Fibroblast of lung (primary cell): ENCODE data around the gene PAPPA. TPM values are rescaled to one million over a fixed set of nuclear protein-coding genes. Genes with fewer than 3 reads are reported as not detected.

Source experiments
- DNase-seq, 2 donors: peaks; one replicate each; pipeline versions ENCODE4 v3.0.0 to v3.0.0-alpha.2; 2010; ENCODE audit warnings: low read depth in 2 of 2
- H2AFZ ChIP-seq: 2 replicates; pipeline ENCODE4 v1.5.1; 2012; ENCODE audit warnings: low read length, control low read depth, inconsistent platforms
- H3K27ac ChIP-seq: 2 replicates; pipeline ENCODE4 v1.5.1; 2011; ENCODE audit warnings: low read length, control low read depth; ENCODE audit not compliant: insufficient read depth
- H3K27me3 ChIP-seq: 2 replicates; pipeline ENCODE4 v1.5.1; 2011; ENCODE audit warnings: mild to moderate bottlenecking, low read length; ENCODE audit not compliant: control insufficient read depth, insufficient read depth
- H3K36me3 ChIP-seq: 2 replicates; pipeline ENCODE4 v1.5.1; 2011; ENCODE audit warnings: low read length; ENCODE audit not compliant: control insufficient read depth, insufficient read depth
- H3K4me1 ChIP-seq: 2 replicates; pipeline ENCODE4 v1.5.1; 2011; ENCODE audit warnings: low read length; ENCODE audit not compliant: control insufficient read depth, insufficient read depth; ENCODE audit errors: extremely low read depth
- H3K4me2 ChIP-seq: 2 replicates; pipeline ENCODE4 v1.5.1; 2011; ENCODE audit warnings: low read length, control low read depth; ENCODE audit not compliant: insufficient read depth; ENCODE audit errors: extremely low read depth
- H3K4me3 ChIP-seq, 4 experiments: fragments of 200-600 bp in 1 of 4; sonication (generic) in 1 of 4; replicated peaks in 1 of 4; 2 replicates each; pipeline ENCODE4 v1.5.1; 2011 to 2016; ENCODE audit warnings: low read length in 4 of 4, low read depth in 3 of 4, mild to moderate bottlenecking in 3 of 4, control low read depth in 2 of 4, inconsistent platforms in 1 of 4, mixed read lengths in 1 of 4; ENCODE audit not compliant: insufficient read depth in 1 of 4; ENCODE audit errors: control extremely low read depth in 1 of 4
- H3K79me2 ChIP-seq: 2 replicates; pipeline ENCODE4 v1.5.1; 2012; ENCODE audit warnings: mild to moderate bottlenecking, low read length, inconsistent platforms; ENCODE audit not compliant: control insufficient read depth, insufficient read depth
- H3K9ac ChIP-seq: 2 replicates; pipeline ENCODE4 v1.5.1; 2011; ENCODE audit warnings: mild to moderate bottlenecking, low read length, control low read depth; ENCODE audit not compliant: insufficient read depth
- H3K9me3 ChIP-seq: 2 replicates; pipeline ENCODE4 v1.5.1; 2012; ENCODE audit warnings: low read depth, low read length; ENCODE audit not compliant: control insufficient read depth, insufficient read depth
- H4K20me1 ChIP-seq: 2 replicates; pipeline ENCODE4 v1.5.1; 2011; ENCODE audit warnings: low read length; ENCODE audit not compliant: control insufficient read depth, insufficient read depth; ENCODE audit errors: extremely low read depth
- EZH2 ChIP-seq: IDR thresholded peaks from 2 replicates; pipeline ENCODE4 v1.5.1; 2012; ENCODE audit warnings: low read length, control low read depth, mild to moderate bottlenecking; ENCODE audit errors: missing control alignments
- polyA plus RNA-seq, 2 donors: library from polyadenylated mRNA; depleted of rRNA in 1 of 2; stranded (reverse) in 1 of 2; unstranded in 1 of 2; fragments of >200 nt; gene quantifications; 2 replicates each; pipeline ENCODE4 v1.2.1, GENCODE V29; 2011 to 2012; ENCODE audit warnings: missing spikeins in 1 of 2
- total RNA-seq: library from RNA; depleted of rRNA; stranded (reverse); fragments of >200 nt; gene quantifications from 2 replicates; pipeline ENCODE4 v1.2.1, GENCODE V29; 2014
- TF ChIP-seq, protein P1 (sequence below), 2 donors: IDR thresholded peaks in 1 of 2; conservative IDR thresholded peaks in 1 of 2; 1 replicate in 1 of 2; 2 replicates in 1 of 2; pipeline ENCODE4 v1.5.1; 2011 to 2012; ENCODE audit warnings: low read length in 2 of 2, control low read depth in 1 of 2, inconsistent platforms in 1 of 2, low read depth in 1 of 2, mild to moderate bottlenecking in 1 of 2

Gene PAPPA
- total and polyA plus RNA-seq, 2 donors (not counting 1 experiment from before 2014, with no cell fraction given) = 8.8 to 45.7 TPM

DNA sequence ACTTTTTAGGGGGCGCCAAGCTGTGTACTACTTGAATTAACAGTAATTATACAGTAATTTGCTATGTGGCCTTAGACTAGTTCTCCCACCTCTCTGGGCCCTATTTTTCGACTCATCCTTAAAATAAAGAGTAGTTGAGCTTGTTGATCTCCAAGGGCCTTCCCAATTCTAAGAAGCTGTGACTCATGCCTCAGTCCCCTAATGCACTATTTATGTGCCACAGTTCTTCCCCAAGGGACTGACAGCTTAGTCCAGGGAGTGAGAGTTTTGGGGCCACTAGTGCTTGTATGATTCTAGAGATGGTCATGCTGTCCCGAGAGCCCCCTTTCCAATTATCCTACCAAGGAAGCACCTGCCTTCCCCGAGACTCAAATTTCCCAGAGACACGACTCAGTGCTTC is 149.7 kb downstream of the PAPPA start:
- DNase-seq = no peak

DNA sequence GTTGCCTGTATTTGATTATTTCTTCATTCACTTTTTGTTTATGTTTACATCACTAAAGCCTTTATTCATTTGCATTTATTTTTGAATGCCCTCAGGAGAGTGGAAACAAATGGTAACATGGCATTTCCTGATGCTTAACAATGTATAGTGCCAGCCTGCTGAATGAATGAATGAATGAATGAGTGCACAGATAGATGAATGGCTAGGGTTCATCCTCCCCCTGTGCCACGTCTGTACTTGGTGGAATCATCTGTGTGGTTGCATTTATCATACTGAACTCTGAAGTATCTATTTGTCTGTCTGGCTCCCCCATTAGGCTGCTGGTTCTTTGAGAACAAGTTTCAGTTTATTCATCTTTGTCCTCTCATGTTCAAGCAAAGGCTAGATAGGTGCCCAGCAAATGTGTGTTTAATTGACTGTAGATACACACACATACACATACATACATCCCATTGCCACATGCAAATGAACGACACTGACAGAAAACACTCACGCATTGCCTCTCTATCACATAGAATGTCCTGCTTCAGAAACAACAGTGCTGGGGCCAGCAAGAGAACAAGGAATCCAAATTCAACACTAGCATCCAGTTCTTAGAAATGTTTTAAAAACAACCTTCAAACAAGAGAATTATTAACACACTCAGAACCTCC is 150.4 kb downstream of the PAPPA start:
- Histone ChIP-seq H4K20me1 (no peaks in the 10 kb centered on the region), H2AFZ (no peak overlapping the region), H3K9me3 (no peaks in the 10 kb centered on the region), H3K36me3 (no peaks in the 10 kb centered on the region), H3K4me3 (no peak overlapping the region), H3K4me2 (no peak overlapping the region), H3K9ac (no peak overlapping the region), H3K4me1 (no peaks in the 10 kb centered on the region), H3K79me2 (no peaks in the 10 kb centered on the region), H3K27me3 (no peaks in the 10 kb centered on the region), H3K27ac (no peak overlapping the region)
- no peak for DNase-seq
- TF ChIP-seq EZH2 = no peak
- TF ChIP-seq, protein P1, sequence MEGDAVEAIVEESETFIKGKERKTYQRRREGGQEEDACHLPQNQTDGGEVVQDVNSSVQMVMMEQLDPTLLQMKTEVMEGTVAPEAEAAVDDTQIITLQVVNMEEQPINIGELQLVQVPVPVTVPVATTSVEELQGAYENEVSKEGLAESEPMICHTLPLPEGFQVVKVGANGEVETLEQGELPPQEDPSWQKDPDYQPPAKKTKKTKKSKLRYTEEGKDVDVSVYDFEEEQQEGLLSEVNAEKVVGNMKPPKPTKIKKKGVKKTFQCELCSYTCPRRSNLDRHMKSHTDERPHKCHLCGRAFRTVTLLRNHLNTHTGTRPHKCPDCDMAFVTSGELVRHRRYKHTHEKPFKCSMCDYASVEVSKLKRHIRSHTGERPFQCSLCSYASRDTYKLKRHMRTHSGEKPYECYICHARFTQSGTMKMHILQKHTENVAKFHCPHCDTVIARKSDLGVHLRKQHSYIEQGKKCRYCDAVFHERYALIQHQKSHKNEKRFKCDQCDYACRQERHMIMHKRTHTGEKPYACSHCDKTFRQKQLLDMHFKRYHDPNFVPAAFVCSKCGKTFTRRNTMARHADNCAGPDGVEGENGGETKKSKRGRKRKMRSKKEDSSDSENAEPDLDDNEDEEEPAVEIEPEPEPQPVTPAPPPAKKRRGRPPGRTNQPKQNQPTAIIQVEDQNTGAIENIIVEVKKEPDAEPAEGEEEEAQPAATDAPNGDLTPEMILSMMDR (conservative IDR thresholded peaks at IDR 0.05 in 1 of 2, IDR thresholded peaks at IDR 0.05 in 1 of 2; ENCODE audit: low read depth in 1 of 2, low read length in 2 of 2) = no peak

More for the DNA sequence above, 149.7 kb downstream of the PAPPA start:
- Histone ChIP-seq H2AFZ (no peak overlapping the region), H3K4me1 (no peaks in the 10 kb centered on the region), H3K4me3 (no peak overlapping the region), H3K27me3 (no peaks in the 10 kb centered on the region), H3K4me2 (no peak overlapping the region), H4K20me1 (no peaks in the 10 kb centered on the region), H3K36me3 (no peaks in the 10 kb centered on the region), H3K27ac (no peak overlapping the region), H3K79me2 (no peaks in the 10 kb centered on the region), H3K9ac (no peak overlapping the region), H3K9me3 (no peaks in the 10 kb centered on the region)
- TF ChIP-seq EZH2 = no peak
- TF ChIP-seq, protein P1 (conservative IDR thresholded peaks at IDR 0.05 in 1 of 2, IDR thresholded peaks at IDR 0.05 in 1 of 2; ENCODE audit: low read depth in 1 of 2, low read length in 2 of 2) = no peak

DNA sequence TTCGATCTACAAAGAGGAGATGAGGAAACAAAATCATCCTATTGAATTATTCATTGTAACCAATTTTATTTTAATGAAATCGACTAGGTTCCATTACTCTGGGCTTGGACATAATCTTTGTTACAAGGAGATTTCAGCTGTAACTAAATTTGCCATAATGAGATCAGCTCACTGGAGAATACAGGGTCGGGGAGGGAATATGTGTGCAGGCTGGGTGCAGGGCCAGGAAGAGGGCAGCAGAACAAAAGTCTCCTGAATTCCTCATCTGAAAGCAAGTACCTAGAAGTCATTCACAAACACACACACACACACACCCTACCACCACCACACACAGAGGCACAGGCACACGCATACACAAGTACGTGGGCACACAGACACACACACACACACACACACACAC is 151.2 kb downstream of the PAPPA start:
- Histone ChIP-seq H3K9me3 (no peaks in the 10 kb centered on the region), H3K4me3 (no peak overlapping the region), H3K36me3 (no peaks in the 10 kb centered on the region), H4K20me1 (no peaks in the 10 kb centered on the region), H3K27me3 (no peaks in the 10 kb centered on the region), H3K4me1 (no peaks in the 10 kb centered on the region), H3K4me2 (no peak overlapping the region), H3K9ac (no peak overlapping the region), H2AFZ (no peak overlapping the region), H3K27ac (no peak overlapping the region), H3K79me2 (no peaks in the 10 kb centered on the region)
- no peak for TF ChIP-seq EZH2
- TF ChIP-seq, protein P1 (conservative IDR thresholded peaks at IDR 0.05 in 1 of 2, IDR thresholded peaks at IDR 0.05 in 1 of 2; ENCODE audit: low read depth in 1 of 2, low read length in 2 of 2) = no peak
- no peak for DNase-seq
